ENCODE results near the gene SLC47A1.

DNA sequence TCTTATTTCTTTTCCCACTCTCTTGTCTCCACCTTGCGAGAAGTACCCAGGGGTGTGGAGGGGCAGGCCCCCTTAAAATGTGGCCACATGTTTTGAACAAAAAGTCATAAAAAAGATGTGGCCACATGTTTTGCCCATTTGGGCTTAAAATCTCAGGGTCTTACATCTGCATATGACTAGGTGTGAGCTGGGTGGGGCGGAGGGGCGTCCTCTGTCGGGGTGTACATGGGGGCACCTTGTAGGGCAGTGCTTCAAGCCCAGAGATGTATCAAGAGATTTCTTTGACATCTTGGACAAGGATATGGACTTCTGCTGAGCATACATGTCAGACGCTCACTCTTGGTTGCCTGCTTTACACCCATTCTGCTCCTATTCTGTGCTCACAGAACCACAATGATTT lies 13.0 kb upstream of the SLC47A1 start:
- no peak for TF ChIP-seq POLR2A (IDR thresholded peaks at IDR 0.05; ENCODE audit: low read depth, low read length)
- TF ChIP-seq POLR2AphosphoS5 (IDR thresholded peaks at IDR 0.05; ENCODE audit: low read depth, low read length), result no peak
- TF ChIP-seq TAF1 (IDR thresholded peaks at IDR 0.05; ENCODE audit: borderline replicate concordance, low read depth, low read length), result no peak
